Stimulated activated naive CD8-positive, alpha-beta T cell treated with anti-CD3 and anti-CD28 coated beads, Interleukin-15, amount 100 ng/mL, for 72 hours (primary cell): ENCODE data around the gene DGCR8.

Source experiments
- ATAC-seq: fragments of 150-1000 bp; cut with Tn5 transposase; 2 replicates; pipeline ENCODE4 v1.10.0; 2021; ENCODE audit warnings: mild to moderate bottlenecking, moderate library complexity
- DNase-seq, 2 donors: peaks; one replicate each; pipeline ENCODE4 v3.0.0; 2021 to 2022
- H3K27ac Mint-ChIP-seq, 2 donors: one replicate each; pipeline ENCODE4 v1.8.0; 2022; ENCODE audit warnings: mild to moderate bottlenecking in 2 of 2, mixed read lengths in 2 of 2, moderate library complexity in 2 of 2
- H3K27me3 Mint-ChIP-seq: one replicate; pipeline ENCODE4 v1.8.0; 2022; ENCODE audit warnings: mixed read lengths
- H3K4me1 Mint-ChIP-seq: one replicate; pipeline ENCODE4 v1.8.0; 2022; ENCODE audit warnings: mild to moderate bottlenecking, mixed read lengths
- H3K4me3 Mint-ChIP-seq, 2 donors: one replicate each; pipeline ENCODE4 v1.8.0; 2022; ENCODE audit warnings: mild to moderate bottlenecking in 2 of 2, mixed read lengths in 2 of 2, moderate library complexity in 1 of 2
- H3K9me3 Mint-ChIP-seq, 2 donors: one replicate each; pipeline ENCODE4 v1.8.0; 2022; ENCODE audit warnings: mixed read lengths in 2 of 2

Gene DGCR8

GRCh38 chr22:20106849-20107237, 26.8 kb downstream of the DGCR8 start:
- DNase-seq = no peak
- no peaks in the 10 kb centered on the region for H3K9me3 Mint-ChIP-seq
- H3K27ac Mint-ChIP-seq = peak overlapping the region in 1 of 2 donors; percentile 91
- H3K4me1 Mint-ChIP-seq = peaks cover 75% of the 10 kb centered on the region
- no peak for ATAC-seq
- H3K27me3 Mint-ChIP-seq = no peaks in the 10 kb centered on the region
- H3K4me3 Mint-ChIP-seq = no peak overlapping the region

DNA sequence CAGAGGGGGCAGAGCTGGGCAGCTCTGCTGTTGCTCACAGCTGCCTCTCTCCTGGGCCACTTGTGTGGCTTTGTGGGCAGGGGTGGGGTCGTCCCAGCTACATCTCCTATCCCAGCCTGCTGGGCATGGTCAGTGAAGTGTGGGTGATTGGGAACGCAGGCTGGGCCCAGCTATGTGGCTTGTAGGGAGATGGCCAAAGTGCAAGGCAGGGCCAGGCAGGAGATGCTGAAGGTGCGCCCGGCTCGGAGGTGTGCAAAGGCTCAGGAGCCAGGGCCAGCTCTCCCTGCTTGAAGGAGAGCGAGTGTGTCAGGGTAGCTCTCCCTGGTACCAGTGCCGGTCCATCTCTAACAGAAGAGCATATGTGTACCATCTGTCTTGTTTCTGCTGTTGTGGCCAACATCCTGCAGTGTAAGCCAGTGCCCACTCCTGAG, 27.4 kb downstream of the DGCR8 start:
- H3K9me3 Mint-ChIP-seq = no peaks in the 10 kb centered on the region
- H3K27ac Mint-ChIP-seq = peak overlapping the region in 1 of 2 donors; percentile 40
- H3K4me3 Mint-ChIP-seq = no peak overlapping the region
- peaks cover 75% of the 10 kb centered on the region for H3K4me1 Mint-ChIP-seq
- ATAC-seq = no peak
- H3K27me3 Mint-ChIP-seq = no peaks in the 10 kb centered on the region
- DNase-seq = no peak

DNA sequence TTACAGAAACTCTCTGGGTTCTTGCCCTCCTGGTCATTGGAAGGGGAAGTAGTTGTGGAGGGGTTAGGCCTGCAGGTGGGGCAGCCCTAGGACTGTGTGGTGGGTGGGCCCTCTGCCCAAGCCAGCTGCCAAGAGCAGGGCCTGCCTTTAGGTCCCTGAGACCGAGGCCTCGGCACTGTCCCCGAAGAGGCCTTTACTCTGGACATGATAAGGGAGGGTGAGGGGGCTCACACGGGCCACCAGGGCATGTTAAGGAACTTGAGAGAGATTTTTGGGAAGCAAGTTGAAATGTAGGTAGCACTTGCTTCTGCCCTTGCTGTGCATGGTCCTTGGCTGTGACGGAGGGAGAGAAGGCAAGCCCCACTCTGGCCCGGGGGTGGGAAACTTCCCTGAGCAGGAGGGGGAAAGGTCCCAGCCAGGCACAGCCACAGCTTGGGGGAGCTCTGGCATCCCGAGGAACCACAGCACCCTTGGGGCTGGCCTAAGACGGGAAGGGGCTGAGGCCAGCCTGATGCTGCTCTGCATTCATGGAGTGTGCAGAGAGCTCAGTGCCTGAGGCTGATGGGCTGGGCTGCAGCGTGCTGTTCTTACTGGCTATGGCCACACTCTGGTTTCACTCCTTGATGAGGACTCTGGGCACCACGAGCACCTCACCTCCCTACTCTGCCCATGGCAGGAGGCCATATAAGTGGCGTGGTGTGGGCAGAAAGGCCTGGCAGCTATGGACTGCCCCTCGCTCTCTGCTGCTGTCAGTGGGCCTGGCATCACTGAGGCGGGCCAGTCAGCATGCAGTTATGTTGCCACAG, 28.1 kb downstream of the DGCR8 start:
- no peak overlapping the region for H3K4me3 Mint-ChIP-seq
- no peaks in the 10 kb centered on the region for H3K9me3 Mint-ChIP-seq
- no peaks in the 10 kb centered on the region for H3K27me3 Mint-ChIP-seq
- peaks cover 75% of the 10 kb centered on the region for H3K4me1 Mint-ChIP-seq
- DNase-seq (no peak), ATAC-seq (no peak)
- peak overlapping the region in 1 of 2 donors; percentile 40 for H3K27ac Mint-ChIP-seq

DNA sequence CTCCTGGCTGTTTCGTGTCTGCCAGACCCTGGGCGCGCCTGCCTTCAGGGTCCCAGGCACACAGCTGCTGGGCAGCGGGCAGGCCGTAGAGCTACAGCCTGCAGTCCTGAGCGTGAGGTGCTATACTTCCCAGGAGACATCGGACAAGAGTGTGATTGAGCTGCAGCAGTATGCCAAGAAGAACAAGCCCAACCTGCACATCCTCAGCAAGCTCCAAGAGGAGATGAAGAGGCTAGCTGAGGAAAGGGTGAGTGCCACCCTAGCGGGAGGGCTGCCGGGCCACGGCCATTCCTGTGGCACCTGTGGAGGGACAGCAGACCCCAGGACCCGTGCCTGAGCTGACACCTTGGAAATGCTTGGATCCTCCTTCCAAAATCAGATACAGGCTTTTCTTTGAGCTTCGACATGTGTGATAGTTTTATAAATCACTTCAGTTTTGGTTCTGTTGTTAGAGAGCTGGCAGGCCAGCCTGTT, 28.8 kb downstream of the DGCR8 start:
- no peak overlapping the region for H3K4me3 Mint-ChIP-seq
- ATAC-seq (no peak), DNase-seq (no peak)
- H3K27me3 Mint-ChIP-seq = no peaks in the 10 kb centered on the region
- no peaks in the 10 kb centered on the region for H3K9me3 Mint-ChIP-seq
- H3K27ac Mint-ChIP-seq = peak overlapping the region in 1 of 2 donors; percentile 96
- H3K4me1 Mint-ChIP-seq = peaks cover 75% of the 10 kb centered on the region

DNA sequence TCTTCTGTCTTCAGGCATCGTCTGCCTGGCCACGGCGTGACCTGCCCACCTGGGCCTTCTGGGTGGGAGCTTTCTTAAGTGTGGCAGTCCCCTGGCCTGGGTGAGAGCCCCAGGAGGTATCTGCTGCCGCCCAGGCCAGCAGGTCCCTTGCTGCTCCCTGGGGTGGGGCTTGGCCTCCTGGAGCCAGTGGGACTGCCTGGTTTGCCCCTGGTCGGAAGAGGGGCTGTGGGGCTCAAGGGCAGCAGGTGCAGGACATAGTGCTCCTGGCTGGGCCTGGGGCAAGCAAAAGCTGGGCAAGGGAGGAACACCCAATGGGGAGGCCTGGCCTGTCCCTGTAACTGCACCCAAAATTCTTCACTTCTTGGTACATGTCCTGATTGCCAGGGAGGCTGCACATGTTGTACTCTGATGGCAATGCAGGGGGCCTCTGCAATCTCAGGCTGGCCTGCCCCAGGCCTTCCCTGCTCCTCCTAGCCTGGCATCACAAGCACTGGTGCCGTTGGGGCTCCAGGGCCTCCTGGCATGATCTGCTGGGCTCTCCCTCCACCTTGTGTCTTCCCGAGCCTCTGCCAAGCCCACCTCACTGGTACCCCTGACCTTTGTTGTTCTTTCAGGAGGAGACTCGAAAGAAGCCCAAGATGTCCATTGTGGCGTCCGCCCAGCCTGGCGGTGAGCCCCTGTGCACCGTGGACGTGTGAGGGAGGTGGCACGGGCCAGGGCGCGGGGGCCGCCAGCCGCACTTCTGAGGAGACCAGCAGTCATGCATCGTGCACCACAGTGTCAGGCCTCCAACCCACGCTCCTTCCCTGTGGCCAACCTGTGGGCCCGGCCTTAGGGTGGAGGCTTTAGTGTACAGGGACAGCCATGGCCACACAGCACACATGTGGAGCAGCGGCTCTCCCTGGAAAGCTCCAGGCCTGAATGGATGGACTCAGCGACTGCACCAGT, 29.6 kb downstream of the DGCR8 start:
- Mint-ChIP-seq H3K4me1 (peaks cover 80% of the 10 kb centered on the region), H3K27me3 (no peaks in the 10 kb centered on the region), H3K9me3 (no peaks in the 10 kb centered on the region), H3K4me3 (no peak overlapping the region), H3K27ac (peak overlapping the region in 1 of 2 donors; percentile 96)
- ATAC-seq (no peak), DNase-seq (no peak)

GRCh38 chr22:20110359-20110985, 30.4 kb downstream of the DGCR8 start:
- peak overlapping the region; percentile 37 to 96 for H3K27ac Mint-ChIP-seq

GRCh38 chr22:20111045-20111688, 31.1 kb downstream of the DGCR8 start:
- ATAC-seq = peak; percentile 83
- DNase-seq = peak; percentile 64 to 75
- H3K27me3 Mint-ChIP-seq = no peaks in the 10 kb centered on the region
- H3K4me1 Mint-ChIP-seq = peaks cover 78% of the 10 kb centered on the region
- H3K9me3 Mint-ChIP-seq = no peaks in the 10 kb centered on the region
- peak overlapping the region; percentile 52 to 83 for H3K4me3 Mint-ChIP-seq
- H3K27ac Mint-ChIP-seq = peak overlapping the region in 1 of 2 donors; percentile 94

More at GRCh38 chr22:20110359-20110985, 30.4 kb downstream of the DGCR8 start:
- no peak for ATAC-seq
- no peak for DNase-seq
- no peaks in the 10 kb centered on the region for H3K9me3 Mint-ChIP-seq
- peaks cover 80% of the 10 kb centered on the region for H3K4me1 Mint-ChIP-seq
- H3K4me3 Mint-ChIP-seq = no peak overlapping the region
- H3K27me3 Mint-ChIP-seq = no peaks in the 10 kb centered on the region

GRCh38 chr22:20111689-20112622, 31.9 kb downstream of the DGCR8 start:
- peak overlapping the region; percentile 52 to 83 for H3K4me3 Mint-ChIP-seq
- no peak for DNase-seq
- H3K9me3 Mint-ChIP-seq = no peaks in the 10 kb centered on the region
- H3K27ac Mint-ChIP-seq = peak overlapping the region; percentile 92 to 94
- no peaks in the 10 kb centered on the region for H3K27me3 Mint-ChIP-seq
- peak; percentile 40 for ATAC-seq
- H3K4me1 Mint-ChIP-seq = peaks cover 84% of the 10 kb centered on the region

DNA sequence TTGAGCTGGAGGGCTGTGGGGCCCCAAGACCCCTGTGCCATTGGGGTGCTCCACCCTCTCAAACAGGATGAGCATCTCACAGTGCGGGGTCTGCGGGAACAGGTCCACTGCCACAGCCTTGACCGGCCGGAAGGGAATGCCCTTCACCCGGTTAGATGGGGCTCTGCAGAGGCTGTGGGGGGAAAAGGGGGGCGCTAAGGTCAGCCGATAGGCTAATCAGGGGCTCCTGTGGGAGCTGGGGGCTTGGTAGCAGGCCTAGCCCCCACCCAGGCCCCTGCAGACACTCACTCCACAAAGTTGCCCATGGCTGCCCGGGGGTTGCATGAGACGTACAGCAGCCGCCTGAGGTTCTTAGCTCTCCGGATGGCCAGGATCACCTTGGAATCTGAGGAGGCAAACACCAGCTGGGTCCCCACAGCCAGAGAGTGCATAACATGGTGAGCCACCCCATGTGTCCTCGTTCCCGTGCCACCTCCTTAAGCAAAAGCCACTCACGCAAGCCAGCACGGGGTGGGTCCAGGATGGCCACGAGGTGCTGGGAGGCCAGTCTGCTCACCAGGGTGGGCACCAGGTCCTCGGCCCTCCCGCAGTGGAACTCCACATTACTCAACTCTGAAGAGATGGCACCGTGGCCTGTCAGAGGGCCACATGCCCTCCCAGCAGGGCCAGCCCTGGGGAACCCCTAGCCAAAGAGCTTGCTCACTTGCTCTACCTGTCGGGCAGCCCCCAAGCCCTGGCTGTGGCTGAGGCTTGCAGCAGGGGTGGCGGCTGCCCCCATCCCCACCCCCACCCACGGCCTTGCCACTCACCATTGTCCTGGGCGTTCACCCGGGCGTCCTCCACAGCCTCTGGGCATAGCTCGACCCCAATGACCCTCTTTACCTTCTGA, 32.8 kb downstream of the DGCR8 start:
- no peak for DNase-seq
- no peaks in the 10 kb centered on the region for H3K9me3 Mint-ChIP-seq
- no peak for ATAC-seq
- H3K4me3 Mint-ChIP-seq = peak overlapping the region in 1 of 2 donors; percentile 83
- peak overlapping the region; percentile 82 to 94 for H3K27ac Mint-ChIP-seq
- no peaks in the 10 kb centered on the region for H3K27me3 Mint-ChIP-seq
- peaks cover 79% of the 10 kb centered on the region for H3K4me1 Mint-ChIP-seq

DNA sequence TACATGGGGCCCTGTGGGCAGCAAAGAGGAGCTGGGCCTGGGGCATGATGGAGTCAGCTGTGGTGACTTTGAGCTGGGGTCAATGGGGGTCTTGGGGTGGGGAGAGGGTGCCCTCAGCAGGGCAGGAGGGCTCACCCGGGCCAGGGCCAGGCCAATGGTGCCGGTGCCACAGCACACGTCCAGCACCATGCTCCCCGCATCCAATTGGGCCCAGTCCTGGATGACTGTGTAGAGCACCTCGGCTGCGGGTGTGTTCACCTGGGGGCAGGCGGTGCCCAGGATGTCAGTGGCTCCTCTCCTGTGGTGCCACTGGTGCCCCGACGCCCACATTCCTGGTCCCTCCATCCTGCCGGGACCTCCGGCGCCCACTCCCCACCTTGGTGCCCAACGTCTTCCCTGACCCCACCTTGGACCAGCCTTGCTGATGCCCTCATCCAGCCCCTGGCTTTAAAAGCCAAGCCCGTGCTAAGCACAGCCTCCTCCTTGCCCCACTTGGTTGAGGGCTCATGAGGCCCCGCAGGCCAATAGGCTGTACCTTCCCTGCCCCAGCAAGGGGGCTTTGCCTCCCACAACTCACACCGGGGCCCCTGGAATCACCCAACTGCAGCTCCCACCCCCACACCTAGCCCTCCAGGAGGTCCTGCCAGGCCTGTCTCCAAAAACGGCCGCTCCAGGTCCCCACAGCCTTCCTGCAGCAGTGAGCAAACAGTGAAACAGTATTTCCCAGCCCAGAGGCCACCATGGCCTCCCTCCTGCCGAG, 33.7 kb downstream of the DGCR8 start:
- Mint-ChIP-seq H3K9me3 (no peaks in the 10 kb centered on the region), H3K27ac (peak overlapping the region; percentile 84), H3K27me3 (no peaks in the 10 kb centered on the region), H3K4me1 (peaks cover 80% of the 10 kb centered on the region), H3K4me3 (peak overlapping the region in 1 of 2 donors; percentile 63)
- DNase-seq = no peak
- no peak for ATAC-seq

DNA sequence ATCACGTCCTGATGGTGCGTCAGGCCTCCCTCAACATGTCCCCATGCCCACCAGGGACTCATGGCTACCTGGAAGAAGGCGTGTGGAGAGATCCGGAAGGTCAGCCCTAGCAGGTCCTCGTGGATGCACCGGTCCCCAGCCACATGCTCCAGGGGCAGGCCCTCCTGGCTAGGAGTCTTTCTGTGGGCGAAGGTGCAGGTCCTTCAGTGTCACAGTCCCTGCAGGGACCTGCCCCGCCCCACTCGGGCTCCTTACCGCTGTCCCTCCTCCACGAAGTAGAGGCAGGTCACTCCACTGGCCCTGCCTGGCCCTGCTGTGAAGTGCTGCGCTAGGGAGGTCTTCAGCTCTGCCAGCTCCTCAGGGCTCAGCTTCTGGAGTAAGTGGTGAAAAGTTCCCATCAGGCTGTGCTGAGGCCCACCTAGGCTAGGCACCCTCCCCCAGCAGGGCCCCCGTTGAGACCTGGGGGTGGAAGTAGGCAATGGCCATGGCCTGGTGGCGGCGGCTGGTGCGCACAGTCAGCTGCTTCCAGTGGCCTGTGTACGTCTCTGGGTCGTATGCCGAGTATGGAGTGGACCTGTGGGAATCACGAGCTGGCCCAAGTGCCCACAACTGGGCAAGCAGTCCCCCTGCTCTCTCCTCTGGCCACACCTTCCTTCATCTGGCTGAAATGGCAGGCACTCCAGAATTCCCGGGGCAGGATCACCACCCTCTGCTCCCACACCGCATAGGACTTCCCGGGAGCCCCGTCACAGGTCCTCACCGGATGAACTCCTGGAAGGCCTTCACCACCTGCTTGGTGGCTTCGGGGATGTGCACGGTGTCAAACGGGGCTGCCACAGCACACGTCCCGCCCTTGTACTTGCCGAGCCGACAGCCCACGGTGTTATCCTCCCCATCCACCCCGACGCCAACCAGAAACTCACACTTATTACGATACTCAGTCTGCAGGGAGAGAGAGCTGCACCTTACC, 34.8 kb downstream of the DGCR8 start:
- ATAC-seq (no peak), DNase-seq (no peak)
- no peaks in the 10 kb centered on the region for H3K27me3 Mint-ChIP-seq
- no peaks in the 10 kb centered on the region for H3K9me3 Mint-ChIP-seq
- peaks cover 85% of the 10 kb centered on the region for H3K4me1 Mint-ChIP-seq
- peak overlapping the region; percentile 60 to 93 for H3K27ac Mint-ChIP-seq
- H3K4me3 Mint-ChIP-seq = peak overlapping the region; percentile 92 to 97
